Chondrocyte (in vitro differentiated cells): ENCODE measurements around the gene NEURL2. TPM values are rescaled to one million over a fixed set of nuclear protein-coding genes. Genes with fewer than 3 reads are reported as not detected.

Experiments
- DNase-seq: peaks from one replicate; pipeline ENCODE4 v3.0.0; 2021; ENCODE audit warnings: mixed read lengths, low spot score
- H3K27ac Mint-ChIP-seq: one replicate; pipeline ENCODE4 v1.8.0; 2021; ENCODE audit warnings: mild to moderate bottlenecking, moderate library complexity, mixed read lengths; ENCODE audit not compliant: unreplicated experiment
- H3K27me3 Mint-ChIP-seq: 2 replicates; pipeline ENCODE4 v1.8.0; 2021; ENCODE audit warnings: low read depth, mixed read lengths
- H3K36me3 Mint-ChIP-seq: 2 replicates; pipeline ENCODE4 v1.8.0; 2021; ENCODE audit warnings: low read depth, mixed read lengths
- H3K4me1 Mint-ChIP-seq: 2 replicates; pipeline ENCODE4 v1.8.0; 2021; ENCODE audit warnings: low read depth, mild to moderate bottlenecking, mixed read lengths
- H3K4me3 Mint-ChIP-seq: one replicate; pipeline ENCODE4 v1.8.0; 2021; ENCODE audit warnings: mild to moderate bottlenecking, moderate library complexity, mixed read lengths; ENCODE audit not compliant: unreplicated experiment
- H3K9me3 Mint-ChIP-seq: 2 replicates; pipeline ENCODE4 v1.8.0; 2021; ENCODE audit warnings: low read depth, mixed read lengths
- total RNA-seq: library from RNA; stranded (reverse); gene quantifications from 3 replicates; pipeline ENCODE4 v1.2.1, GENCODE V29; 2021
- TF ChIP-seq, protein P1 (sequence below): fragments of 200-600 bp; sonication (generic); IDR thresholded peaks from 2 replicates; pipeline ENCODE4 v1.5.0; 2021; ENCODE audit warnings: antibody characterized with exemption, mild to moderate bottlenecking, moderate library complexity

The NEURL2 gene
- total RNA-seq, 1 donor from 2014 or later = 1.8 TPM

DNA sequence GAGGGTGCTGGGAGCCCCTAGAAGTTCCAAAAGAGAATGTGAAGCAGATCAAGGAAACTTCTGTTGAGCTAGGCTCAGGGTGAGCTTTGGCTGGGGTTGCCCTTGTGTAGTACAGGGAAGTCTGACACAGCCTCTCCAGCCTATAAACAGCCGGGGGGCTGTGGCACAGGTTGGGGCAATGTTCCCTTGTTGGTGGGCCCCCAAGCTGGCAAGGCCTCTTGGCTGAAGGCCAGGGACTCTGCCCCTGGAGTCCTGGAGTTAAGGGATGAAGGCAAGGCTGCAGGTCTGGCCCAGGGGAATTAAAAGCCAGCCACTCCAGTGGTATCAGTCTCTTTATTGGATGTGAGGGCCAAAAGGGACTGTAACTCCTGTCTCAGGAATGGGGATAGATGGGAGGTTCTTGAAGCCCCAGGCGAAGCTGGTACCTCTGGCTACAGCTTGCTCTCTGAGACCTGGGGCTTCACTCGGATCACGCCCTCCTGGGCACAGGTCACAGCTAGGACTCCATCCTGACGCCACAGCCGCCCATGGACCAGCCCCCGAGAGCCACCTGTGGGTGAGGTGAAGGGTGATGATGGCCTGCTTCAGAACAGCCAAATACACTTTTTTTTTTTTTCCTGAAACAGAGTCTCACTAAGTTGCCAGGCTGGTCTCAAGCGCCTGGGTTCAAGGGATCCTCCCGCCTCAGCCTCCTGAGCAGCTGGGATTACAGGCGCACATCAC is 49.4 kb downstream of the NEURL2 start:
- DNase-seq = no peak
- TF ChIP-seq, protein P1, sequence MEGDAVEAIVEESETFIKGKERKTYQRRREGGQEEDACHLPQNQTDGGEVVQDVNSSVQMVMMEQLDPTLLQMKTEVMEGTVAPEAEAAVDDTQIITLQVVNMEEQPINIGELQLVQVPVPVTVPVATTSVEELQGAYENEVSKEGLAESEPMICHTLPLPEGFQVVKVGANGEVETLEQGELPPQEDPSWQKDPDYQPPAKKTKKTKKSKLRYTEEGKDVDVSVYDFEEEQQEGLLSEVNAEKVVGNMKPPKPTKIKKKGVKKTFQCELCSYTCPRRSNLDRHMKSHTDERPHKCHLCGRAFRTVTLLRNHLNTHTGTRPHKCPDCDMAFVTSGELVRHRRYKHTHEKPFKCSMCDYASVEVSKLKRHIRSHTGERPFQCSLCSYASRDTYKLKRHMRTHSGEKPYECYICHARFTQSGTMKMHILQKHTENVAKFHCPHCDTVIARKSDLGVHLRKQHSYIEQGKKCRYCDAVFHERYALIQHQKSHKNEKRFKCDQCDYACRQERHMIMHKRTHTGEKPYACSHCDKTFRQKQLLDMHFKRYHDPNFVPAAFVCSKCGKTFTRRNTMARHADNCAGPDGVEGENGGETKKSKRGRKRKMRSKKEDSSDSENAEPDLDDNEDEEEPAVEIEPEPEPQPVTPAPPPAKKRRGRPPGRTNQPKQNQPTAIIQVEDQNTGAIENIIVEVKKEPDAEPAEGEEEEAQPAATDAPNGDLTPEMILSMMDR = no peak
- peaks cover 6% of the 10 kb centered on the region for H3K36me3 Mint-ChIP-seq
- H3K4me3 Mint-ChIP-seq = no peak overlapping the region
- no peaks in the 10 kb centered on the region for H3K27me3 Mint-ChIP-seq
- H3K4me1 Mint-ChIP-seq = peaks cover 16% of the 10 kb centered on the region
- no peaks in the 10 kb centered on the region for H3K9me3 Mint-ChIP-seq
- H3K27ac Mint-ChIP-seq = no peak overlapping the region

DNA sequence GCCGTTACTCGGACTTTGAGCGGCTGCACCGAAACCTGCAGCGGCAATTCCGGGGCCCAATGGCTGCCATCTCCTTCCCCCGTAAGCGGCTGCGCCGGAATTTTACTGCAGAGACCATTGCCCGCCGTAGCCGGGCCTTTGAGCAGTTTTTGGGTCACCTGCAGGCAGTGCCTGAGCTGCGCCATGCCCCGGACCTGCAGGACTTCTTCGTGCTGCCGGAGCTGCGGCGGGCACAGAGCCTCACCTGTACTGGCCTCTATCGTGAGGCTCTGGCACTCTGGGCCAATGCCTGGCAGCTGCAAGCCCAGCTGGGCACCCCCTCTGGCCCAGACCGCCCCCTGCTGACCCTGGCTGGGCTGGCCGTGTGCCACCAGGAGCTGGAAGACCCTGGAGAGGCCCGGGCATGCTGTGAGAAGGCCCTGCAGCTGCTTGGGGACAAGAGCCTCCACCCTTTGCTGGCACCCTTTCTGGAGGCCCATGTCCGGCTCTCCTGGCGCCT is 50.3 kb downstream of the NEURL2 start:
- Mint-ChIP-seq H3K4me1 (peaks cover 21% of the 10 kb centered on the region), H3K36me3 (peaks cover 7% of the 10 kb centered on the region), H3K9me3 (no peaks in the 10 kb centered on the region), H3K27ac (no peak overlapping the region), H3K4me3 (no peak overlapping the region), H3K27me3 (no peaks in the 10 kb centered on the region)
- DNase-seq = no peak
- TF ChIP-seq, protein P1 = no peak

Other genes with a start within 250 kb of the NEURL2 start
- not detected in 3 replicates for gene WFDC11, start 221.0 kb downstream of the NEURL2 start, total RNA-seq
- gene WFDC13, start 189.2 kb downstream of the NEURL2 start, total RNA-seq = not detected in 3 replicates
- gene WFDC10B, start 186.2 kb downstream of the NEURL2 start, total RNA-seq = not detected in 3 replicates
- gene SPINT4, start 168.9 kb downstream of the NEURL2 start, total RNA-seq = not detected in 3 replicates
- 0.70 to 1.4 TPM in 2 of 3 replicates, not detected in the other for gene WFDC3, start 99.3 kb downstream of the NEURL2 start, total RNA-seq
- 22.1 to 22.9 TPM (median 22.5 TPM) in 3 replicates for gene DNTTIP1, start 99.3 kb downstream of the NEURL2 start, total RNA-seq
- 12.8 to 17.2 TPM (median 15.3 TPM) in 3 replicates for gene UBE2C, start 78.6 kb downstream of the NEURL2 start, total RNA-seq
- gene TNNC2, start 63.9 kb downstream of the NEURL2 start, total RNA-seq = 0.46 to 0.63 TPM (median 0.52 TPM) in 3 replicates
- gene SNX21, start 57.4 kb downstream of the NEURL2 start, total RNA-seq = 25.2 to 27.7 TPM (median 26.5 TPM) in 3 replicates
- 14.2 to 22.8 TPM (median 15.9 TPM) in 3 replicates for gene ACOT8, start 33.8 kb downstream of the NEURL2 start, total RNA-seq
- 3.4 to 4.9 TPM (median 3.9 TPM) in 3 replicates for gene ZSWIM3, start 33.6 kb downstream of the NEURL2 start, total RNA-seq
- gene ZSWIM1, start 10.0 kb downstream of the NEURL2 start, total RNA-seq = 7.9 to 11.3 TPM (median 8.1 TPM) in 3 replicates
- gene SPATA25, start 3.6 kb downstream of the NEURL2 start, total RNA-seq = 0.49 to 1.4 TPM (median 1.2 TPM) in 3 replicates
- 172 to 199 TPM (median 175 TPM) in 3 replicates for gene CTSA, start 127 bp upstream of the NEURL2 start, total RNA-seq
- gene PLTP, start 20.9 kb upstream of the NEURL2 start, total RNA-seq = 48.1 to 53.1 TPM (median 48.5 TPM) in 3 replicates
- 23.5 to 25.7 TPM (median 24.9 TPM) in 3 replicates for gene PCIF1, start 43.5 kb upstream of the NEURL2 start, total RNA-seq
- 14.2 to 18.3 TPM (median 14.6 TPM) in 3 replicates for gene ZNF335, start 81.0 kb upstream of the NEURL2 start, total RNA-seq
- 2.1 to 2.2 TPM in 2 of 3 replicates, not detected in the other for gene MMP9, start 117.7 kb upstream of the NEURL2 start, total RNA-seq
- gene SLC12A5, start 138.0 kb upstream of the NEURL2 start, total RNA-seq = 0.89 to 2.1 TPM (median 1.9 TPM) in 3 replicates
- gene NCOA5, start 198.8 kb upstream of the NEURL2 start, total RNA-seq = 25.1 to 27.3 TPM (median 26.2 TPM) in 3 replicates
- gene CD40, start 227.1 kb upstream of the NEURL2 start, total RNA-seq = 2.4 to 2.5 TPM in 2 of 3 replicates, not detected in the other